ENCODE data around the gene ZC3H7A.

ZC3H7A gene

GRCh38 chr16:11797166-11797956 lies at the start of gene ZC3H7A:
Gene ZC3H7A (minus strand): TSS chr16:11797258. CDS start chr16:11782354, 14,904 bp downstream.
- H3K4me3 ChIP-seq (ENCODE audit: low read length) = peak within 1 kb of the TSS; percentile 95
- peaks cover 67% of the 10 kb centered on the region for H3K4me1 ChIP-seq (ENCODE audit: control insufficient read depth, insufficient read depth, low read length)
- no peaks in the 10 kb centered on the region for H3K9me3 ChIP-seq (ENCODE audit: control insufficient read depth, low read length)
- no peaks in the 10 kb centered on the region for H3K36me3 ChIP-seq (ENCODE audit: control insufficient read depth, insufficient read depth, low read length, severe bottlenecking)
- no peaks in the 10 kb centered on the region for H3K27me3 ChIP-seq (replicated peaks; ENCODE audit: control insufficient read depth, insufficient read depth, low read length)
- H3K9ac ChIP-seq (ENCODE audit: low read length) = peak within 1 kb of the TSS; percentile 98
- DNase-seq (ENCODE audit: low read depth) = peak; percentile 99

GRCh38 chr16:11844499-11844898 lies 47.4 kb upstream of the ZC3H7A start:
- Histone ChIP-seq H3K9ac (ENCODE audit: low read length) (no peak overlapping the region), H3K36me3 (ENCODE audit: control insufficient read depth, insufficient read depth, low read length, severe bottlenecking) (peaks cover 95% of the 10 kb centered on the region), H3K9me3 (ENCODE audit: control insufficient read depth, low read length) (no peaks in the 10 kb centered on the region), H3K4me1 (ENCODE audit: control insufficient read depth, insufficient read depth, low read length) (peaks cover 12% of the 10 kb centered on the region), H3K4me3 (ENCODE audit: low read length) (no peak overlapping the region), H3K27me3 (replicated peaks; ENCODE audit: control insufficient read depth, insufficient read depth, low read length) (no peaks in the 10 kb centered on the region)
- no peak for DNase-seq (ENCODE audit: low read depth)

- no peak for DNase-seq (ENCODE audit: low read depth)
- Histone ChIP-seq H3K36me3 (ENCODE audit: control insufficient read depth, insufficient read depth, low read length, severe bottlenecking) (peaks cover 95% of the 10 kb centered on the region), H3K9me3 (ENCODE audit: control insufficient read depth, low read length) (no peaks in the 10 kb centered on the region), H3K27me3 (replicated peaks; ENCODE audit: control insufficient read depth, insufficient read depth, low read length) (no peaks in the 10 kb centered on the region), H3K9ac (ENCODE audit: low read length) (no peak overlapping the region), H3K4me3 (ENCODE audit: low read length) (no peak overlapping the region), H3K4me1 (ENCODE audit: control insufficient read depth, insufficient read depth, low read length) (peaks cover 6% of the 10 kb centered on the region)
Observed at GRCh38 chr16:11843861-11844260, 46.8 kb upstream of the ZC3H7A start.

- peaks cover 95% of the 10 kb centered on the region for H3K36me3 ChIP-seq (ENCODE audit: control insufficient read depth, insufficient read depth, low read length, severe bottlenecking)
- no peak overlapping the region for H3K4me3 ChIP-seq (ENCODE audit: low read length)
- H3K27me3 ChIP-seq (replicated peaks; ENCODE audit: control insufficient read depth, insufficient read depth, low read length) = no peaks in the 10 kb centered on the region
- no peaks in the 10 kb centered on the region for H3K4me1 ChIP-seq (ENCODE audit: control insufficient read depth, insufficient read depth, low read length)
- no peak overlapping the region for H3K9ac ChIP-seq (ENCODE audit: low read length)
- no peak for DNase-seq (ENCODE audit: low read depth)
- no peaks in the 10 kb centered on the region for H3K9me3 ChIP-seq (ENCODE audit: control insufficient read depth, low read length)
Observed at GRCh38 chr16:11843206-11843605, 46.1 kb upstream of the ZC3H7A start.

- Histone ChIP-seq H3K4me3 (ENCODE audit: low read length) (no peak overlapping the region), H3K4me1 (ENCODE audit: control insufficient read depth, insufficient read depth, low read length) (peaks cover 10% of the 10 kb centered on the region), H3K9me3 (ENCODE audit: control insufficient read depth, low read length) (no peaks in the 10 kb centered on the region), H3K9ac (ENCODE audit: low read length) (no peak overlapping the region), H3K27me3 (replicated peaks; ENCODE audit: control insufficient read depth, insufficient read depth, low read length) (no peaks in the 10 kb centered on the region), H3K36me3 (ENCODE audit: control insufficient read depth, insufficient read depth, low read length, severe bottlenecking) (peaks cover 95% of the 10 kb centered on the region)
- no peak for DNase-seq (ENCODE audit: low read depth)
Observed at GRCh38 chr16:11841026-11841425, 44.0 kb upstream of the ZC3H7A start.

- Histone ChIP-seq H3K36me3 (ENCODE audit: control insufficient read depth, insufficient read depth, low read length, severe bottlenecking) (peaks cover 57% of the 10 kb centered on the region), H3K9ac (ENCODE audit: low read length) (no peak overlapping the region), H3K4me3 (ENCODE audit: low read length) (no peak overlapping the region), H3K27me3 (replicated peaks; ENCODE audit: control insufficient read depth, insufficient read depth, low read length) (no peaks in the 10 kb centered on the region), H3K4me1 (ENCODE audit: control insufficient read depth, insufficient read depth, low read length) (peaks cover 35% of the 10 kb centered on the region), H3K9me3 (ENCODE audit: control insufficient read depth, low read length) (no peaks in the 10 kb centered on the region)
- peak; percentile 78 for DNase-seq (ENCODE audit: low read depth)
Observed at GRCh38 chr16:11836650-11837244, 39.7 kb upstream of the ZC3H7A start.

GRCh38 chr16:11835891-11836649 lies 39.0 kb upstream of the ZC3H7A start:
- peak; percentile 25 for DNase-seq (ENCODE audit: low read depth)
- H3K36me3 ChIP-seq (ENCODE audit: control insufficient read depth, insufficient read depth, low read length, severe bottlenecking) = peaks cover 50% of the 10 kb centered on the region
- H3K4me1 ChIP-seq (ENCODE audit: control insufficient read depth, insufficient read depth, low read length) = peaks cover 35% of the 10 kb centered on the region

GRCh38 chr16:11835309-11835708 lies 38.3 kb upstream of the ZC3H7A start:
- peaks cover 42% of the 10 kb centered on the region for H3K36me3 ChIP-seq (ENCODE audit: control insufficient read depth, insufficient read depth, low read length, severe bottlenecking)
- H3K4me3 ChIP-seq (ENCODE audit: low read length) = no peak overlapping the region
- peaks cover 35% of the 10 kb centered on the region for H3K4me1 ChIP-seq (ENCODE audit: control insufficient read depth, insufficient read depth, low read length)
- DNase-seq (ENCODE audit: low read depth) = no peak
- H3K27me3 ChIP-seq (replicated peaks; ENCODE audit: control insufficient read depth, insufficient read depth, low read length) = no peaks in the 10 kb centered on the region
- H3K9ac ChIP-seq (ENCODE audit: low read length) = no peak overlapping the region
- no peaks in the 10 kb centered on the region for H3K9me3 ChIP-seq (ENCODE audit: control insufficient read depth, low read length)

More at GRCh38 chr16:11835891-11836649, 39.0 kb upstream of the ZC3H7A start:
- no peaks in the 10 kb centered on the region for H3K27me3 ChIP-seq (replicated peaks; ENCODE audit: control insufficient read depth, insufficient read depth, low read length)
- no peaks in the 10 kb centered on the region for H3K9me3 ChIP-seq (ENCODE audit: control insufficient read depth, low read length)
- no peak overlapping the region for H3K9ac ChIP-seq (ENCODE audit: low read length)
- H3K4me3 ChIP-seq (ENCODE audit: low read length) = no peak overlapping the region

- Histone ChIP-seq H3K4me1 (ENCODE audit: control insufficient read depth, insufficient read depth, low read length) (peaks cover 35% of the 10 kb centered on the region), H3K9me3 (ENCODE audit: control insufficient read depth, low read length) (no peaks in the 10 kb centered on the region), H3K4me3 (ENCODE audit: low read length) (no peak overlapping the region), H3K9ac (ENCODE audit: low read length) (peak overlapping the region; percentile 63), H3K27me3 (replicated peaks; ENCODE audit: control insufficient read depth, insufficient read depth, low read length) (no peaks in the 10 kb centered on the region), H3K36me3 (ENCODE audit: control insufficient read depth, insufficient read depth, low read length, severe bottlenecking) (peaks cover 31% of the 10 kb centered on the region)
- peak; percentile 83 for DNase-seq (ENCODE audit: low read depth)
Observed at GRCh38 chr16:11833951-11834695, 37.1 kb upstream of the ZC3H7A start.

GRCh38 chr16:11828696-11829095 lies 31.6 kb upstream of the ZC3H7A start:
- Histone ChIP-seq H3K36me3 (ENCODE audit: control insufficient read depth, insufficient read depth, low read length, severe bottlenecking) (no peaks in the 10 kb centered on the region), H3K9ac (ENCODE audit: low read length) (no peak overlapping the region), H3K4me1 (ENCODE audit: control insufficient read depth, insufficient read depth, low read length) (peaks cover 12% of the 10 kb centered on the region), H3K9me3 (ENCODE audit: control insufficient read depth, low read length) (no peaks in the 10 kb centered on the region), H3K27me3 (replicated peaks; ENCODE audit: control insufficient read depth, insufficient read depth, low read length) (no peaks in the 10 kb centered on the region), H3K4me3 (ENCODE audit: low read length) (no peak overlapping the region)
- DNase-seq (ENCODE audit: low read depth) = no peak

All from adipocyte (in vitro differentiated cells).